ENCODE results near the gene KL. TPM values are rescaled to one million over a fixed set of nuclear protein-coding genes. Genes with fewer than 3 reads are reported as not detected.

Gene KL
- total and polyA plus RNA-seq, 2 donors (not counting 1 experiment from before 2014, with no cell fraction given): 0.07 TPM; not detected in 1

DNA sequence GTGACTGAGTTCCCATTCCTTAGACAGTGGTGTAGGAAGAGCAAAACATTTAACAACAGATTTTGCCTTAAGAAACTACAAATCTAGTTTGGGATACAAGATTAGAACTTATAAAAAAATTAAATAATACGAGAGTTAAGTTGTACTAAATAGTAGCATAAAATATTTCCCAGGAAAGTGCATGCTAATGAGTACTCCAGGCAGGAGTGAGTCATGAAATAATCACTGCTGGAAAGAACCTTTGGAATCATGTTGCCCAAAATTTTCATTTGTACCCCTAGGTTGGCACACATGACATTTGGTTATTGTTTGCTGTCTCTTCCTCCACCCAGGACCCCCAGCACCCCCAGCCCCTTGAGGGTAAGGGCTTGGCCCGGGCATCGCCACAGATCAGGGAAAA lies 26.3 kb upstream of the KL start:
- intact Hi-C loops (cut with micrococcal nuclease): no loop called here
- Mint-ChIP-seq H3K9me3 (ENCODE audit: insufficient read depth) (no peaks in the 10 kb centered on the region), H3K4me3 (no peak overlapping the region), H3K4me1 (peaks cover 6% of the 10 kb centered on the region), H3K27me3 (peaks cover 23% of the 10 kb centered on the region), H3K27ac (no peak overlapping the region)
- no CpG with 5 or more reads among the region's 3 CpGs for WGBS (ENCODE audit: insufficient coverage)
- peaks cover 0 to 8% (median 0%) of the 10 kb centered on the region in 3 donors for H3K9me3 ChIP-seq (ENCODE audit: control extremely low read depth in 1 of 3, control insufficient read depth in 2 of 3, insufficient read depth in 1 of 3, low read length in 2 of 3)
- no peaks in the 10 kb centered on the region for H3K79me2 ChIP-seq (ENCODE audit: control insufficient read depth, insufficient read depth, low read length)
- ATAC-seq (ENCODE audit: low read depth) (no peak), DNase-seq (no peak)
- H3K27me3 ChIP-seq (replicated peaks in 1 of 4; ENCODE audit: control extremely low read depth in 1 of 4, control insufficient read depth in 3 of 4, insufficient read depth in 4 of 4, low read length in 3 of 4): no peaks in the 10 kb centered on the region
- CTCF ChIA-PET: no interaction called here
- no peak overlapping the region for H3K4me2 ChIP-seq (replicated peaks; ENCODE audit: low read depth, low read length, poor library complexity, severe bottlenecking)
- H3K9ac ChIP-seq (ENCODE audit: low read length): no peak overlapping the region
- H3K27ac ChIP-seq (ENCODE audit: low read length in 2 of 2): no peak overlapping the region
- H3K36me3 ChIP-seq (replicated peaks in 1 of 2; ENCODE audit: control extremely low read depth in 1 of 2, control insufficient read depth in 1 of 2, extremely low read depth in 1 of 2, insufficient read depth in 2 of 2, low read length in 1 of 2): no peaks in the 10 kb centered on the region
- TF ChIP-seq, protein P1, sequence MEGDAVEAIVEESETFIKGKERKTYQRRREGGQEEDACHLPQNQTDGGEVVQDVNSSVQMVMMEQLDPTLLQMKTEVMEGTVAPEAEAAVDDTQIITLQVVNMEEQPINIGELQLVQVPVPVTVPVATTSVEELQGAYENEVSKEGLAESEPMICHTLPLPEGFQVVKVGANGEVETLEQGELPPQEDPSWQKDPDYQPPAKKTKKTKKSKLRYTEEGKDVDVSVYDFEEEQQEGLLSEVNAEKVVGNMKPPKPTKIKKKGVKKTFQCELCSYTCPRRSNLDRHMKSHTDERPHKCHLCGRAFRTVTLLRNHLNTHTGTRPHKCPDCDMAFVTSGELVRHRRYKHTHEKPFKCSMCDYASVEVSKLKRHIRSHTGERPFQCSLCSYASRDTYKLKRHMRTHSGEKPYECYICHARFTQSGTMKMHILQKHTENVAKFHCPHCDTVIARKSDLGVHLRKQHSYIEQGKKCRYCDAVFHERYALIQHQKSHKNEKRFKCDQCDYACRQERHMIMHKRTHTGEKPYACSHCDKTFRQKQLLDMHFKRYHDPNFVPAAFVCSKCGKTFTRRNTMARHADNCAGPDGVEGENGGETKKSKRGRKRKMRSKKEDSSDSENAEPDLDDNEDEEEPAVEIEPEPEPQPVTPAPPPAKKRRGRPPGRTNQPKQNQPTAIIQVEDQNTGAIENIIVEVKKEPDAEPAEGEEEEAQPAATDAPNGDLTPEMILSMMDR (IDR thresholded peaks at IDR 0.05): no peak
- no peak for TF ChIP-seq EZH2 (IDR thresholded peaks at IDR 0.05; ENCODE audit: borderline replicate concordance, insufficient read depth, low read depth, low read length, poor library complexity, severe bottlenecking)
- no peak overlapping the region for H3K4me3 ChIP-seq (ENCODE audit: control extremely low read depth in 1 of 5, extremely low read depth in 1 of 5, insufficient read depth in 1 of 5, low read depth in 2 of 5, low read length in 4 of 5)
- H3K4me1 ChIP-seq (ENCODE audit: control insufficient read depth in 2 of 2, insufficient read depth in 2 of 2, low read length in 2 of 2): peaks cover 0 to 7% of the 10 kb centered on the region in 2 donors
- no peaks in the 10 kb centered on the region for H4K20me1 ChIP-seq (ENCODE audit: control insufficient read depth, insufficient read depth, low read length, poor library complexity, severe bottlenecking)
- H2AFZ ChIP-seq (ENCODE audit: insufficient read depth, low read depth, low read length, poor library complexity, severe bottlenecking): no peak overlapping the region
- POLR2A ChIA-PET: no interaction called here

DNA sequence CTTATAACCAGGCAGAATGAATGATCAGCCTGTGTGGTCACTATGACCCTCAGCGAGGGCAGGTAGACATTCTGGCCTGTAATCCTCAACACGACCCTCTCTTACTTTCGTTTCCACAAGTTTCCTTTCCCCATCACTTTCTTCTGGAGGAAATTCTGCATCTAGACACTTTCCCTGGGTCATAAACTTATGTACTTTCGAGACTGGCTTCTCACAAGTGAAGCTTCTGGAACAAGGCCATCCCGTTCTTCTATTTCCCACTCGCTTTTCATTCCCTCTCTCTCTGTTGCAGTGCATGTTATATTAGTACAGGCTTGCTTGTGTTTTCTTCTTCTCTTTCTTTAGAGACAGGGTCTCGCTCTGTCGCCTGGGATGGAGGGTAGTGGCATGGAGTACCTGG lies 23.1 kb upstream of the KL start:
- intact Hi-C loops (cut with micrococcal nuclease): no loop called here
- no peaks in the 10 kb centered on the region for H4K20me1 ChIP-seq (ENCODE audit: control insufficient read depth, insufficient read depth, low read length, poor library complexity, severe bottlenecking)
- Mint-ChIP-seq H3K9me3 (ENCODE audit: insufficient read depth) (no peaks in the 10 kb centered on the region), H3K4me1 (peaks cover 6% of the 10 kb centered on the region), H3K27ac (no peak overlapping the region), H3K4me3 (no peak overlapping the region), H3K27me3 (peaks cover 11% of the 10 kb centered on the region)
- H3K27me3 ChIP-seq (replicated peaks in 1 of 4; ENCODE audit: control extremely low read depth in 1 of 4, control insufficient read depth in 3 of 4, insufficient read depth in 4 of 4, low read length in 3 of 4): no peaks in the 10 kb centered on the region
- POLR2A ChIA-PET: no interaction called here
- DNase-seq (no peak), ATAC-seq (ENCODE audit: low read depth) (no peak)
- H3K9me3 ChIP-seq (ENCODE audit: control extremely low read depth in 1 of 3, control insufficient read depth in 2 of 3, insufficient read depth in 1 of 3, low read length in 2 of 3): no peaks in the 10 kb centered on the region
- peaks cover 0 to 7% of the 10 kb centered on the region in 2 donors for H3K4me1 ChIP-seq (ENCODE audit: control insufficient read depth in 2 of 2, insufficient read depth in 2 of 2, low read length in 2 of 2)
- no peak overlapping the region for H3K27ac ChIP-seq (ENCODE audit: low read length in 2 of 2)
- H3K4me3 ChIP-seq (ENCODE audit: control extremely low read depth in 1 of 5, extremely low read depth in 1 of 5, insufficient read depth in 1 of 5, low read depth in 2 of 5, low read length in 4 of 5): no peak overlapping the region
- H2AFZ ChIP-seq (ENCODE audit: insufficient read depth, low read depth, low read length, poor library complexity, severe bottlenecking): no peak overlapping the region
- no peak overlapping the region for H3K4me2 ChIP-seq (replicated peaks; ENCODE audit: low read depth, low read length, poor library complexity, severe bottlenecking)
- no peak for TF ChIP-seq EZH2 (IDR thresholded peaks at IDR 0.05; ENCODE audit: borderline replicate concordance, insufficient read depth, low read depth, low read length, poor library complexity, severe bottlenecking)
- TF ChIP-seq, protein P1 (IDR thresholded peaks at IDR 0.05): no peak
- 82% methylated on average over 3 of the region's 8 CpGs for WGBS (ENCODE audit: insufficient coverage)
- no peaks in the 10 kb centered on the region for H3K36me3 ChIP-seq (replicated peaks in 1 of 2; ENCODE audit: control extremely low read depth in 1 of 2, control insufficient read depth in 1 of 2, extremely low read depth in 1 of 2, insufficient read depth in 2 of 2, low read length in 1 of 2)
- H3K79me2 ChIP-seq (ENCODE audit: control insufficient read depth, insufficient read depth, low read length): no peaks in the 10 kb centered on the region
- H3K9ac ChIP-seq (ENCODE audit: low read length): no peak overlapping the region
- CTCF ChIA-PET: no interaction called here
